Testis (tissue), 2 donors: ENCODE results near the gene UBC.

ENCODE experiments used
- CTCF ChIP-seq, 3 experiments: fragments of 450-650 bp in 2 of 3; fragments of 200-600 bp in 1 of 3; sonication (generic) in 1 of 3; IDR thresholded peaks; one replicate each; pipeline ENCODE4 v1.5.1; 2016 to 2019; ENCODE audit warnings: antibody characterized with exemption in 3 of 3, mild to moderate bottlenecking in 2 of 3, moderate library complexity in 1 of 3
- POLR2A ChIP-seq: fragments of 450-650 bp; IDR thresholded peaks from one replicate; pipeline ENCODE4 v1.6.1; 2017; ENCODE audit warnings: antibody characterized with exemption, mild to moderate bottlenecking, moderate library complexity

GRCh38 chr12:124917135-124917840 lies 2.8 kb upstream of the UBC start:
- TF ChIP-seq CTCF (IDR thresholded peaks at IDR 0.05) (peak in 1 of 3 experiments; percentile 7), POLR2A (peak; percentile 19)
